AG09319 (cell line): Measurements from ENCODE around the gene RPH3AL.

ENCODE experiments used
- DNase-seq: peaks from one replicate; pipeline ENCODE4 v3.0.0-alpha.2; 2010; ENCODE audit warnings: low read depth; ENCODE audit errors: extremely low read depth
- CTCF ChIP-seq: IDR thresholded peaks from 2 replicates; pipeline ENCODE4 v1.5.1; 2011; ENCODE audit warnings: low read depth, mild to moderate bottlenecking, inconsistent platforms, low read length, moderate library complexity

RPH3AL gene

GRCh38 chr17:325270-326009 is 27.2 kb downstream of the RPH3AL start:
- no peak for DNase-seq
- TF ChIP-seq CTCF, result no peak

- DNase-seq, result no peak
- no peak for TF ChIP-seq CTCF
These were observed 28.7 kb downstream of the RPH3AL start for GRCh38 chr17:323721-324571.

DNA sequence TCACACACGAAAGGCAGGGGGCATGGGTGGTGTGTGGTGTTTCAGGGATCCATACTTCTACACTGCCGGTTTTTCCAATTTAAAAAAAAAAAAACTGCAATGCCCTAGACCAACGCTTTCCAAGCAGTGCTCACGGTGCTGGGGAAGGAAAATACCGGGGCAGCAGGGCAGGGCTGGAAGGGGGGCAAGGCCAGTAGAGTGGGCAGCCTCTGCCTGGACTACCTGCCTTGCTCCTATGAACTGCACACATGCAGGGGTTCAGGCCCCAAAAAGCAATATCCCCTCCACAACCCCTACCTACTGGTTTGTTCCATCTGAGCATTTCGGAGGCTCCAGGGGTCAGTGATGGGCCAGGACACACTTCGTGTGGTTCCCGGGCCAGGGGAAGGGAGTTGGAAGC is 29.4 kb downstream of the RPH3AL start:
- TF ChIP-seq CTCF, result no peak
- DNase-seq, result no peak

DNA sequence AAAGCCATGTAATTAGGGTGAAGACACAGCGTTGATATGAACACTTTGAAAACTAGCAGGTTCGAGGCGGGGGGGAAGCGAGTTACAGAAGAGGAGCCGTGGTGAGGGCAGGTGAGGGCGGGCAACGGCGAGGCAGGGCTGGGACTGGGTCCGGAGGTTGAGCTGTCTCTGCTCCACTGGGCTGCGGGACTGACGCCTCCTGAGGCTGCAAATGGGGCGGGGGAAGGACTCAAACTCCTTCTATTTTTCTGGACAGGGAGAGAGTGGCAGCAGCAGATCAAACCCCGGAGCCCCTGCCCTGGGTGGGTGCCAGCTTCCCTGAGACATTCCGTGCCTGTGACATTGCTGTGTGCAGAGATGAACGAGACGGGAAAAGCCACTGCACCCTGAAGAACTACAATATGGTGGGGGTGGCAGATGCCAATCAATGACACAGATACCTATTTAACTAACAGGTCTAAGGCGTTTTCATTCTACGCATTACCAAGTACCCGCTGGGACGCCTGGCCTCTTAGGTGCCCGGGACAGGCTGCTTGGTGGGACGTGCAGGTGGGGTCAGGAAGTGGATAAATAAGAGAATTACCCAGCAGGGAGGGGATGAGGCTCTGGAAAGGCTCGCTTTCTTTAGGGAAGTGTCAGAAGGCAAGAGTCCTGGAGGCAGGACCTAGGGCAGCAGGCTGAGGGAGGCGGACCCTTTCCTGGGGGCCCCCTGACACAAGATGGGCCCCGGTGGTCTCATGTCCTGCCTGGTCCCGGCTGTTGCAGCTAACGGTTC is 30.4 kb downstream of the RPH3AL start:
- DNase-seq, result no peak
- no peak for TF ChIP-seq CTCF

GRCh38 chr17:321386-321941 is 31.1 kb downstream of the RPH3AL start:
- no peak for DNase-seq
- TF ChIP-seq CTCF, result no peak

GRCh38 chr17:320809-321385 is 31.7 kb downstream of the RPH3AL start:
- TF ChIP-seq CTCF, result no peak
- no peak for DNase-seq
